GM23338 (cell line): ENCODE results near the gene MYO16. TPM values are rescaled to one million over a fixed set of nuclear protein-coding genes. Genes with fewer than 3 reads are reported as not detected.

Experiments used
- ATAC-seq: fragments of 200-7000 bp; cut with Tn5 transposase; 3 replicates; pipeline ENCODE4 v1.9.1; 2020
- DNase-seq: peaks from one replicate; pipeline ENCODE4 v3.0.0-alpha.2; 2015; ENCODE audit warnings: low spot score
- H2AFZ ChIP-seq: fragments of 200-600 bp; sonication (generic); 2 replicates; pipeline ENCODE4 v1.8.0; 2016; ENCODE audit warnings: antibody characterized with exemption, mild to moderate bottlenecking, moderate library complexity
- H3F3A ChIP-seq: fragments of 200-600 bp; sonication (generic); replicated peaks from 2 replicates; pipeline ENCODE4 v1.8.0; 2017; ENCODE audit warnings: antibody characterized with exemption, mixed run types, low read depth
- H3K27ac ChIP-seq: fragments of 200-600 bp; sonication (generic); 2 replicates; pipeline ENCODE4 v1.6.1; 2016; ENCODE audit warnings: low read depth
- H3K27me3 ChIP-seq: fragments of 200-600 bp; sonication (generic); 2 replicates; pipeline ENCODE4 v1.8.0; 2016; ENCODE audit warnings: mild to moderate bottlenecking, mixed run types, moderate library complexity; ENCODE audit not compliant: insufficient read depth
- H3K36me3 ChIP-seq: fragments of 200-600 bp; sonication (generic); 2 replicates; pipeline ENCODE4 v1.8.0; 2016; ENCODE audit warnings: mild to moderate bottlenecking; ENCODE audit not compliant: insufficient read depth
- H3K4me1 ChIP-seq: fragments of 200-600 bp; sonication (generic); 2 replicates; pipeline ENCODE4 v1.8.0; 2016; ENCODE audit warnings: mild to moderate bottlenecking, moderate library complexity; ENCODE audit not compliant: insufficient read depth
- H3K4me2 ChIP-seq: fragments of 200-600 bp; sonication (generic); 2 replicates; pipeline ENCODE4 v1.7.1; 2017; ENCODE audit warnings: mixed run types
- H3K4me3 ChIP-seq: fragments of 200-600 bp; sonication (generic); 2 replicates; pipeline ENCODE4 v1.6.1; 2016; ENCODE audit warnings: mixed run types
- H3K79me2 ChIP-seq: fragments of 200-600 bp; sonication (generic); replicated peaks from 2 replicates; pipeline ENCODE4 v1.8.0; 2017; ENCODE audit warnings: mild to moderate bottlenecking; ENCODE audit not compliant: insufficient read depth
- H3K9me2 ChIP-seq: fragments of 200-600 bp; sonication (generic); 2 replicates; pipeline ENCODE4 v1.8.0; 2017; ENCODE audit not compliant: insufficient read depth
- H4K20me1 ChIP-seq: fragments of 200-600 bp; sonication (generic); replicated peaks from 2 replicates; pipeline ENCODE4 v1.8.0; 2017; ENCODE audit warnings: mild to moderate bottlenecking; ENCODE audit not compliant: insufficient read depth
- H3K27ac Mint-ChIP-seq: 2 replicates; pipeline ENCODE4 v1.8.0; 2020; ENCODE audit warnings: inconsistent platforms, mild to moderate bottlenecking, moderate library complexity, mixed read lengths
- H3K27me3 Mint-ChIP-seq: 3 replicates; pipeline ENCODE4 v1.8.0; 2022; ENCODE audit warnings: low read depth, mild to moderate bottlenecking, moderate library complexity, mixed read lengths, inconsistent platforms; ENCODE audit not compliant: insufficient read depth, poor library complexity
- H3K36me3 Mint-ChIP-seq: 3 replicates; pipeline ENCODE4 v1.8.0; 2021; ENCODE audit warnings: low read depth, mild to moderate bottlenecking, inconsistent platforms, moderate library complexity, mixed read lengths
- H3K4me1 Mint-ChIP-seq: 3 replicates; pipeline ENCODE4 v1.8.0; 2020; ENCODE audit warnings: mild to moderate bottlenecking, inconsistent platforms, mixed read lengths
- H3K4me3 Mint-ChIP-seq: 3 replicates; pipeline ENCODE4 v1.8.0; 2021; ENCODE audit warnings: moderate library complexity, mild to moderate bottlenecking, inconsistent platforms, mixed read lengths
- H3K9me3 Mint-ChIP-seq: 3 replicates; pipeline ENCODE4 v1.8.0; 2020; ENCODE audit warnings: moderate library complexity, mild to moderate bottlenecking, inconsistent platforms, mixed read lengths
- CREB1 ChIP-seq: fragments of 250-450 bp; sonication (Bioruptor Pico); IDR thresholded peaks from 2 replicates; pipeline ENCODE4 v1.5.0; 2020; ENCODE audit warnings: low read depth, mild to moderate bottlenecking, moderate library complexity
- CTCF ChIP-seq, 2 experiments: fragments of 200-600 bp in 1 of 2; sonication (generic) in 1 of 2; conservative IDR thresholded peaks; 2 replicates each; pipeline versions ENCODE4 v1.5.1 to v1.6.1; 2016 to 2017; ENCODE audit warnings: antibody characterized with exemption in 2 of 2, low read depth in 2 of 2, mild to moderate bottlenecking in 2 of 2, moderate library complexity in 1 of 2
- EZH2phosphoT487 ChIP-seq: fragments of 200-600 bp; sonication (generic); IDR thresholded peaks from one replicate; pipeline ENCODE4 v1.8.1; 2018; ENCODE audit warnings: antibody characterized with exemption; ENCODE audit not compliant: unreplicated experiment
- JUNB ChIP-seq: IDR thresholded peaks from one replicate; pipeline ENCODE4 v1.6.1; 2016; ENCODE audit warnings: antibody characterized with exemption; ENCODE audit not compliant: unreplicated experiment
- NANOG ChIP-seq: IDR thresholded peaks from 2 replicates; pipeline ENCODE4 v1.6.1; 2016; ENCODE audit warnings: antibody characterized with exemption, borderline replicate concordance
- POLR2AphosphoS5 ChIP-seq: IDR thresholded peaks from 2 replicates; pipeline ENCODE4 v1.6.1; 2016; ENCODE audit warnings: antibody characterized with exemption, low read depth
- REST ChIP-seq: IDR thresholded peaks from one replicate; pipeline ENCODE4 v1.6.1; 2018; ENCODE audit warnings: antibody characterized with exemption; ENCODE audit not compliant: unreplicated experiment
- STAT1 ChIP-seq: IDR thresholded peaks from one replicate; pipeline ENCODE4 v1.6.1; 2016; ENCODE audit warnings: antibody characterized with exemption; ENCODE audit not compliant: unreplicated experiment
- ZNF114 ChIP-seq: fragments of 250-450 bp; sonication (Bioruptor Pico); IDR thresholded peaks from 2 replicates; pipeline ENCODE4 v1.5.0; 2020; ENCODE audit warnings: mild to moderate bottlenecking, moderate library complexity
- ZNF462 ChIP-seq: fragments of 250-450 bp; sonication (Bioruptor Pico); IDR thresholded peaks from 2 replicates; pipeline ENCODE4 v1.5.0; 2020; ENCODE audit warnings: mild to moderate bottlenecking, moderate library complexity
- polyA plus RNA-seq: library from polyadenylated mRNA; unstranded; fragments of >200 nt; fragmentation: Nextera tagmentation; extraction: Ambion mirVana; gene quantifications from 2 replicates; pipeline ENCODE4 v1.2.1, GENCODE V29; 2016
- total RNA-seq: library from RNA; depleted of rRNA; stranded (reverse); fragments of >200 nt; shearing (Covaris generic); gene quantifications from 2 replicates; pipeline ENCODE4 v1.2.3, GENCODE V29; 2014

The MYO16 gene
- total and polyA plus RNA-seq, 2 experiments from 2014 or later = 0.10 to 0.13 TPM

GRCh38 chr13:108787700-108788414 is 158.4 kb downstream of the MYO16 start (continued):
- TF ChIP-seq ZNF462 (CRISPR knock-in tag) (no peak), POLR2AphosphoS5 (no peak), JUNB (no peak), ZNF114 (CRISPR knock-in tag) (no peak), CREB1 (CRISPR knock-in tag) (no peak)

- peaks cover 8% of the 10 kb centered on the region; the same call in 2 of the 3 replicates for H3K4me1 Mint-ChIP-seq
- H3K27me3 ChIP-seq = no peaks in the 10 kb centered on the region
- no peaks in the 10 kb centered on the region for H3K36me3 Mint-ChIP-seq
- H3F3A ChIP-seq = no peaks in the 10 kb centered on the region
- no peak overlapping the region for H3K27ac ChIP-seq
- no peaks in the 10 kb centered on the region for H3K36me3 ChIP-seq
- no peak overlapping the region for H2AFZ ChIP-seq
- no peak overlapping the region for H3K4me3 Mint-ChIP-seq
- no peaks in the 10 kb centered on the region; the same call in 2 of the 3 replicates for H3K9me3 Mint-ChIP-seq
- H3K79me2 ChIP-seq = no peaks in the 10 kb centered on the region
- H3K27me3 Mint-ChIP-seq = no peaks in the 10 kb centered on the region
- ATAC-seq = no peak
- H3K4me2 ChIP-seq = no peak overlapping the region
- H3K27ac Mint-ChIP-seq = no peak overlapping the region
- peaks cover 7% of the 10 kb centered on the region; the same call in 1 of the 2 replicates for H3K4me1 ChIP-seq
- no peak for DNase-seq
- H3K9me2 ChIP-seq = no peaks in the 10 kb centered on the region
- no peaks in the 10 kb centered on the region for H4K20me1 ChIP-seq
- no peak overlapping the region for H3K4me3 ChIP-seq
- TF ChIP-seq EZH2phosphoT487 (no peak), CTCF (conservative IDR thresholded peaks at IDR 0.05; ENCODE audit: low read depth in 2 of 2) (no peak), JUNB (no peak), ZNF114 (CRISPR knock-in tag) (no peak), NANOG (no peak), REST (no peak), STAT1 (no peak)
These were observed 160.1 kb downstream of the MYO16 start for GRCh38 chr13:108789476-108789875.
